Gastrocnemius medialis (tissue), 4 donors: ENCODE data around the gene GUCY2D. TPM values are rescaled to one million over a fixed set of nuclear protein-coding genes. Genes with fewer than 3 reads are reported as not detected.

Experiments
- ATAC-seq, 2 donors: fragments of 150-250 bp; one replicate each; pipeline ENCODE4 v1.9.1; 2016
- DNase-seq, 2 donors: peaks; one replicate each; pipeline ENCODE4 v3.0.0-alpha.2; 2019
- H3K27ac ChIP-seq, 4 donors: fragments of 200-600 bp; sonication (generic); 1 replicate in 1 of 4; 2 replicates in 3 of 4; pipeline ENCODE4 v1.5.1; 2016 to 2018; ENCODE audit warnings: mild to moderate bottlenecking in 2 of 4, moderate library complexity in 1 of 4
- H3K27me3 ChIP-seq, 3 donors: fragments of 200-600 bp; sonication (generic) in 2 of 3; 1 replicate in 1 of 3; 2 replicates in 2 of 3; pipeline versions ENCODE4 v1.5.1 to v1.6.0; 2016 to 2019; ENCODE audit warnings: mild to moderate bottlenecking in 1 of 3, moderate library complexity in 1 of 3
- H3K36me3 ChIP-seq, 2 donors: fragments of 200-600 bp; sonication (generic) in 1 of 2; one replicate each; pipeline ENCODE4 v1.5.1; 2017 to 2018
- H3K4me1 ChIP-seq, 2 donors: fragments of 200-600 bp; sonication (generic) in 1 of 2; one replicate each; pipeline ENCODE4 v1.5.1; 2016 to 2017; ENCODE audit warnings: mild to moderate bottlenecking in 2 of 2
- H3K4me3 ChIP-seq, 4 donors: fragments of 200-600 bp; sonication (generic) in 3 of 4; 1 replicate in 1 of 4; 2 replicates in 3 of 4; pipeline ENCODE4 v1.5.1; 2016 to 2019; ENCODE audit warnings: mild to moderate bottlenecking in 2 of 4
- H3K9me3 ChIP-seq, 3 donors: fragments of 200-600 bp; sonication (generic) in 2 of 3; 1 replicate in 1 of 3; 2 replicates in 2 of 3; pipeline ENCODE4 v1.5.1; 2016 to 2019
- POLR2A ChIP-seq, 2 donors: fragments of 450-650 bp; IDR thresholded peaks; one replicate each; pipeline ENCODE4 v1.6.1; 2017; ENCODE audit warnings: antibody characterized with exemption in 2 of 2, mild to moderate bottlenecking in 2 of 2, moderate library complexity in 2 of 2
- in situ Hi-C, 4 donors: fragments of 200-750 bp; cut with MboI; loops; one replicate each; pipeline versions ENCODE4 v1.15.0 to v1.8.0; 2017; ENCODE audit warnings: low sequenced_read_pairs in 4 of 4
- intact Hi-C: fragments of 100-400 bp; cut with DNase I; formaldehyde crosslinking; loops from one replicate; pipeline ENCODE4 v1.15.1; 2023; ENCODE audit warnings: low total_unique reads
- total RNA-seq, 4 donors: library from RNA; depleted of rRNA; stranded (reverse); fragments of >200 nt; gene quantifications; one replicate each; pipeline versions ENCODE4 v1.1.0 to v1.2.3, GENCODE V29; 2016
- TF ChIP-seq, protein P1 (sequence below), 5 experiments: fragments of 450-650 bp in 3 of 5; fragments of 200-600 bp in 2 of 5; sonication (generic) in 2 of 5; IDR thresholded peaks in 4 of 5; conservative IDR thresholded peaks in 1 of 5; 1 replicate in 4 of 5; 2 replicates in 1 of 5; pipeline ENCODE4 v1.5.1; 2016 to 2019; ENCODE audit warnings: antibody characterized with exemption in 5 of 5, mild to moderate bottlenecking in 3 of 5, moderate library complexity in 3 of 5

The GUCY2D gene
- total RNA-seq, 4 donors from 2014 or later: not detected

DNA sequence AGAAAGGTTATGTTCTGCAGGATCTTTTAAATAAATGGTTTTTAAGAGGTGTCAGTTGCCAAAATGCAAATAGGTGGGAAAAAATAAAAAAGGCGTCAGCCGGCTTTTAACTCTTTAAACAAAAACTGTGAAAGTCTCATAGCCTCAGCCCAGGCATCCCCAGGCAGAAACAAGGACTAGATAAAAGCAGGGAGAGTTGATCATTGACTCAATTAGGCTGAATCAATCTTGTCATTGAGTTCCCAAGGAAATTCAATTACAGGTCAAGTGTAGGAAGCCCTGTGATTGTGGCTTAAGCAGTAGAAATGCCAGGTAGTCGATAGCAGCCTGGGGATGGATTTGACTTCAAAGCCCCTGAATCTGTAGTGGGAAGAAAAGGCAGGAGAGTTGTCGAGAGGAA lies 30.8 kb upstream of the GUCY2D start:
- Histone ChIP-seq H3K27me3 (no peaks in the 10 kb centered on the region), H3K9me3 (no peaks in the 10 kb centered on the region), H3K36me3 (no peaks in the 10 kb centered on the region), H3K4me3 (no peak overlapping the region), H3K27ac (no peak overlapping the region), H3K4me1 (peaks cover 7 to 11% of the 10 kb centered on the region in 2 donors)
- in situ Hi-C loops (no loop called here), intact Hi-C loops (loop anchor here (2.0 kb wide), 1 partner anchor 17 kb away; no protein-coding TSS in a partner anchor)
- no peak for DNase-seq
- no peak for TF ChIP-seq POLR2A (IDR thresholded peaks at IDR 0.05)
- no peak for ATAC-seq

DNA sequence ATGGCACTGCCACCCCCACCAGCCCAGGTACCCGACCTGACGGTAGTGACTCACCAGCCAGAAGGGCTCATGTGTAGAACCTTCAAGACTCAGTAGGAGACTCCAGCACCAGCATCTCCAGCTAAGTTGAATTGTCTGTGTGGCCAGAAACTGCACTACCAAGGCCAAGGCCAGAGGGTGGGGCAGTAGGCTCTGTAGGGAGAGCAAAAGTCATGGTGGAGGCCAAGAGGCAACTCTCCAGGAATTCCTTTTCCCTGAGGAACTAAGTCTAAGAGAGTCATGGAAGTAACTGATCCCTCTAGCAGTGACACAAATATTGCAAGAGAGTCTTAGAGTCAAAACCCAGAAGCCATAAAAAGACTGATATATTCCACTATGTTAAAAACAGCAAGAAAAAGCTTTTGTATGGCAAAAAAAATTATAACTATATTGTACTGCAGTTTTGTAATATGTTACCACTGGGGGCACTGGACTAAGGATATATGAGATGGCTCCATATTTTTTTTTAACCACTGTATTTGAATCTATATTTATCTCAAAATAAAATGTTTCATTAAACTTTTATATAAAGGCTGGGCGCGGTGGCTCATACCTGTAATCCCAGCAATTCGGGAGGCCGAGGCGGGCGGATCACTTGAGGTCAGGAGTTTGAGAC lies 30.2 kb upstream of the GUCY2D start:
- Histone ChIP-seq H3K27me3 (no peaks in the 10 kb centered on the region), H3K4me1 (peaks cover 7 to 11% of the 10 kb centered on the region in 2 donors), H3K27ac (peak overlapping the region in 2 of 4 donors; percentile 52 to 55), H3K36me3 (no peaks in the 10 kb centered on the region), H3K9me3 (no peaks in the 10 kb centered on the region), H3K4me3 (no peak overlapping the region)
- DNase-seq (peak; percentile 14 to 75), ATAC-seq (peak; percentile 95 to 100)
- TF ChIP-seq, protein P1, sequence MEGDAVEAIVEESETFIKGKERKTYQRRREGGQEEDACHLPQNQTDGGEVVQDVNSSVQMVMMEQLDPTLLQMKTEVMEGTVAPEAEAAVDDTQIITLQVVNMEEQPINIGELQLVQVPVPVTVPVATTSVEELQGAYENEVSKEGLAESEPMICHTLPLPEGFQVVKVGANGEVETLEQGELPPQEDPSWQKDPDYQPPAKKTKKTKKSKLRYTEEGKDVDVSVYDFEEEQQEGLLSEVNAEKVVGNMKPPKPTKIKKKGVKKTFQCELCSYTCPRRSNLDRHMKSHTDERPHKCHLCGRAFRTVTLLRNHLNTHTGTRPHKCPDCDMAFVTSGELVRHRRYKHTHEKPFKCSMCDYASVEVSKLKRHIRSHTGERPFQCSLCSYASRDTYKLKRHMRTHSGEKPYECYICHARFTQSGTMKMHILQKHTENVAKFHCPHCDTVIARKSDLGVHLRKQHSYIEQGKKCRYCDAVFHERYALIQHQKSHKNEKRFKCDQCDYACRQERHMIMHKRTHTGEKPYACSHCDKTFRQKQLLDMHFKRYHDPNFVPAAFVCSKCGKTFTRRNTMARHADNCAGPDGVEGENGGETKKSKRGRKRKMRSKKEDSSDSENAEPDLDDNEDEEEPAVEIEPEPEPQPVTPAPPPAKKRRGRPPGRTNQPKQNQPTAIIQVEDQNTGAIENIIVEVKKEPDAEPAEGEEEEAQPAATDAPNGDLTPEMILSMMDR (IDR thresholded peaks at IDR 0.05 in 4 of 5, conservative IDR thresholded peaks at IDR 0.05 in 1 of 5): peak in 3 of 5 experiments; percentile 10 to 25 (median 20)
- TF ChIP-seq POLR2A (IDR thresholded peaks at IDR 0.05): no peak
- intact Hi-C loops (loop anchor here (2.0 kb wide), 1 partner anchor 17 kb away; no protein-coding TSS in a partner anchor), in situ Hi-C loops (no loop called here)

DNA sequence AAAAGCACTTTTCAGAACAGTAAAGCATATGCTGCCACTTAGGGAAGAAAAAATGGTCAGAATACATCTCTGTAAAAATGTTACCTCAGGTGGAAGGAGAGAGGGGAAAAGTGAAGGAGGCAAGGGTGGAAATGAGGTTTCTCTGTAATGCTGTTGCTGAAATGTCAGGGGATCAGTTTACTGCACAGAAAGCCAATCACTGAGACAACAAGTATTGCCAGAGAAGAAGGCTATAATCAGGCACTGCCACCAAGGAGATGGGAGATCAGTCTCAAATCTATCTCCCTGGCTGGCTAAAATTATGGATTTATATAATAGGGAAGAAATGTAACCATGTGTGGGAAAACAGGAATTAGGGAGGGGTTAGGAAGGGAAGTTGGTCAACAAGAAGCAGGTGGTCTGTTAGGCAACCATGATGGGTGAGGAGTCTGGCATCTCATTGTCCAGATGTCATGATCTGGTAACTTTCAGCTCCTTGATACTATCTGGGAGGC lies 27.7 kb upstream of the GUCY2D start:
- Histone ChIP-seq H3K27ac (no peak overlapping the region), H3K27me3 (no peaks in the 10 kb centered on the region), H3K4me3 (no peak overlapping the region), H3K4me1 (peaks cover 7 to 11% of the 10 kb centered on the region in 2 donors), H3K9me3 (no peaks in the 10 kb centered on the region), H3K36me3 (no peaks in the 10 kb centered on the region)
- DNase-seq (no peak), ATAC-seq (no peak)
- intact Hi-C loops (no loop called here), in situ Hi-C loops (loop anchor here in 3 of 4 donors (25.0 kb wide), 2 partner anchors 112 to 237 kb away; partner anchors contain the start of genes CYB5D1 (in 2 of the 3), NAA38 (in 2 of the 3) and TMEM88 (in 2 of the 3))
- TF ChIP-seq POLR2A (IDR thresholded peaks at IDR 0.05): no peak
- TF ChIP-seq, protein P1 (IDR thresholded peaks at IDR 0.05 in 4 of 5, conservative IDR thresholded peaks at IDR 0.05 in 1 of 5): no peak

DNA sequence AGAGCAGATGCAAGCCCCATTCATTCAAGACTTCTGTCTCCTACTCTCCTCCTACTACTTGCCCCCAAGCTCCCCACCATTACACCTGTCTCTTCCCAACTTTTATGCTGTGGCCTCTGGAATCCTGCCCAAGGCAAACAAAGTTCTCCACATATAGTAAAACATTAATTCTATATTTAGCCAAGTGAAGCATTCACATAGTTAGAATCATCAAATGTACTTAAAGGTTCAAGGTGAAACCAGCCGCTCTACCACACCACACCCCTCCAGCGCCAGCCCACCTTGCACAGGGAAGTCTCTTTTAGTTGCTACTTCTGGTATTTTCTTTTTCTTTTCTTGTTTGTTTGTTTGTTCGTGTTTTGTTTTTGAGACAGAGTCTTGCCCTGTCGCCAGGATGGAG lies 25.4 kb upstream of the GUCY2D start:
- Histone ChIP-seq H3K4me3 (no peak overlapping the region), H3K4me1 (peaks cover 7 to 8% of the 10 kb centered on the region in 2 donors), H3K36me3 (no peaks in the 10 kb centered on the region), H3K27ac (no peak overlapping the region), H3K27me3 (no peaks in the 10 kb centered on the region), H3K9me3 (no peaks in the 10 kb centered on the region)
- TF ChIP-seq, protein P1 (IDR thresholded peaks at IDR 0.05 in 4 of 5, conservative IDR thresholded peaks at IDR 0.05 in 1 of 5): no peak
- TF ChIP-seq POLR2A (IDR thresholded peaks at IDR 0.05): no peak
- ATAC-seq (no peak), DNase-seq (no peak)
- in situ Hi-C loops: loop anchor here in 3 of 4 donors (25.0 kb wide), 2 partner anchors 115 to 240 kb away; partner anchors contain the start of genes CYB5D1 (in 2 of the 3), NAA38 (in 2 of the 3) and TMEM88 (in 2 of the 3)
- intact Hi-C loops: no loop called here

DNA sequence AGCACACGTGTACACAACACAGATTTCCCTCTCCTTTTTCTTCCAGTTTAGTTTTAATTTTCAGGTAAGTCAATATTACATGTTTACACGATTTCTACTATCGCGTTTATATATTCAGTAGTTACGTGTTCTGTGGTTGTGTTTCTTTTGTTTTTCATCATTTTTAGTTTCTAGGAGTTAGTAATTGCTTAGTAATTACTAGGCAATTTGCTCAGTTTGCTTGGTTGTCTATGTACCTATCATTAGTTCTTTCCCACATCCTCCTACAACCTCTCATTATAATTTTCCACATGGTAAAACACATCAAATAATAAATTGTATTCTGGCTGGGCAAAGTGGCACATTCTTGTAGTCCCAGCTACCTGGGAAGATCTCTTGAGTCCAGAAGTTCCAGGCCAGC lies 24.6 kb upstream of the GUCY2D start:
- no peaks in the 10 kb centered on the region for H3K27me3 ChIP-seq
- intact Hi-C loops (no loop called here), in situ Hi-C loops (loop anchor here in 3 of 4 donors (25.0 kb wide), 2 partner anchors 116 to 241 kb away; partner anchors contain the start of genes CYB5D1 (in 2 of the 3), NAA38 (in 2 of the 3) and TMEM88 (in 2 of the 3))
- TF ChIP-seq POLR2A (IDR thresholded peaks at IDR 0.05): no peak
- TF ChIP-seq, protein P1 (IDR thresholded peaks at IDR 0.05 in 4 of 5, conservative IDR thresholded peaks at IDR 0.05 in 1 of 5): no peak
- H3K4me1 ChIP-seq: peaks cover 0 to 1% of the 10 kb centered on the region in 2 donors
- no peaks in the 10 kb centered on the region for H3K9me3 ChIP-seq
- DNase-seq (no peak), ATAC-seq (no peak)
- no peak overlapping the region for H3K4me3 ChIP-seq
- H3K36me3 ChIP-seq: no peaks in the 10 kb centered on the region
- no peak overlapping the region for H3K27ac ChIP-seq
